H1 (cell line): ENCODE measurements around the gene ADRA2B. TPM values are rescaled to one million over a fixed set of nuclear protein-coding genes. Genes with fewer than 3 reads are reported as not detected.

ENCODE experiments used
- CTCF ChIA-PET: fragments of 300-600 bp; sonication (Branson Sonifier 250); formaldehyde crosslinking; loops from one replicate; lab custom pipeline; 2021; ENCODE audit not compliant: partially characterized antibody; lab: Charles Lee
- POLR2A ChIA-PET: fragments of 300-600 bp; sonication (Branson Sonifier 250); formaldehyde crosslinking; loops from one replicate; lab custom pipeline; 2021; ENCODE audit warnings: inconsistent platforms; ENCODE audit not compliant: partially characterized antibody; lab: Charles Lee
- DNase-seq, 2 experiments: peaks; one replicate each; pipeline versions ENCODE4 v3.0.0 to v3.0.0-alpha.2; 2010 to 2022; ENCODE audit warnings: low spot score in 2 of 2, low read depth in 1 of 2, mixed read lengths in 1 of 2
- FAIRE-seq: peaks from 2 replicates; lab custom pipeline; 2011; peaks lifted over from hg19 to GRCh38; lab: Jason Lieb, UNC
- H2AFZ ChIP-seq: 2 replicates; pipeline ENCODE4 v1.8.1; 2012; ENCODE audit warnings: low read length, inconsistent platforms
- H2AK5ac ChIP-seq: 2 replicates; pipeline ENCODE4 v1.6.1; 2013; ENCODE audit warnings: low read depth, low read length
- H2BK120ac ChIP-seq: replicated peaks from 2 replicates; pipeline ENCODE3; 2013; ENCODE audit warnings: low read depth, low read length, inconsistent platforms
- H2BK12ac ChIP-seq: 2 replicates; pipeline ENCODE4 v1.6.1; 2013; ENCODE audit warnings: low read depth, low read length
- H2BK15ac ChIP-seq: 2 replicates; pipeline ENCODE4 v1.6.1; 2013; ENCODE audit warnings: low read length
- H2BK20ac ChIP-seq: 2 replicates; pipeline ENCODE4 v1.6.1; 2013; ENCODE audit warnings: low read length
- H2BK5ac ChIP-seq: 2 replicates; pipeline ENCODE4 v1.6.1; 2013; ENCODE audit warnings: low read depth, low read length
- H3K14ac ChIP-seq: 2 replicates; pipeline ENCODE4 v1.6.1; 2013; ENCODE audit warnings: inconsistent platforms; ENCODE audit not compliant: insufficient read length
- H3K18ac ChIP-seq: 2 replicates; pipeline ENCODE4 v1.6.1; 2013; ENCODE audit warnings: low read length; ENCODE audit errors: extremely low read depth
- H3K23ac ChIP-seq: 2 replicates; pipeline ENCODE4 v1.6.1; 2013; ENCODE audit warnings: inconsistent platforms; ENCODE audit not compliant: insufficient read length
- H3K23me2 ChIP-seq: 2 replicates; pipeline ENCODE4 v1.6.1; 2013; ENCODE audit warnings: low read depth, low read length
- H3K27ac ChIP-seq: 2 replicates; pipeline ENCODE4 v1.6.1; 2011; ENCODE audit warnings: low read depth, low read length, inconsistent platforms
- H3K27me3 ChIP-seq, 4 experiments: replicated peaks in 1 of 4; 1 replicate in 1 of 4; 2 replicates in 3 of 4; pipeline versions ENCODE4 v1.6.1 to v1.8.1; 2011 to 2013; ENCODE audit warnings: low read length in 3 of 4, mild to moderate bottlenecking in 3 of 4, inconsistent platforms in 2 of 4, mixed read lengths in 2 of 4, moderate library complexity in 1 of 4; ENCODE audit not compliant: control insufficient read depth in 3 of 4, insufficient read depth in 3 of 4; ENCODE audit errors: extremely low read depth in 1 of 4
- H3K36me3 ChIP-seq, 4 experiments: 2 replicates each; pipeline versions ENCODE4 v1.6.1 to v1.8.1; 2011 to 2013; ENCODE audit warnings: mild to moderate bottlenecking in 4 of 4, low read length in 3 of 4, moderate library complexity in 2 of 4, control low read depth in 1 of 4, inconsistent platforms in 1 of 4; ENCODE audit not compliant: insufficient read depth in 4 of 4, control insufficient read depth in 2 of 4
- H3K4ac ChIP-seq: replicated peaks from 2 replicates; pipeline ENCODE3; 2013; ENCODE audit warnings: low read length, low read depth, mixed read lengths, inconsistent platforms; ENCODE audit not compliant: insufficient read length
- H3K4me1 ChIP-seq, 4 experiments: replicated peaks in 1 of 4; 1 replicate in 1 of 4; 2 replicates in 3 of 4; pipeline versions ENCODE4 v1.6.1 to v1.8.1; 2011 to 2013; ENCODE audit warnings: low read length in 3 of 4, inconsistent platforms in 2 of 4, mixed read lengths in 1 of 4; ENCODE audit not compliant: insufficient read depth in 4 of 4, control insufficient read depth in 3 of 4
- H3K4me2 ChIP-seq, 2 experiments: 2 replicates each; pipeline versions ENCODE4 v1.6.1 to v1.8.1; 2011 to 2013; ENCODE audit warnings: low read depth in 2 of 2, low read length in 2 of 2, control low read depth in 1 of 2, inconsistent platforms in 1 of 2, mild to moderate bottlenecking in 1 of 2; ENCODE audit not compliant: insufficient read depth in 1 of 2
- H3K4me3 ChIP-seq, 4 experiments: fragments of 200-600, 300-600 bp in 1 of 4; sonication (generic), shearing (Covaris generic), sonication (Bioruptor Twin) in 1 of 4; 2 replicates each; pipeline versions ENCODE4 v1.5.1 to v1.8.1; 2011 to 2016; ENCODE audit warnings: low read length in 4 of 4, low read depth in 3 of 4, control low read depth in 2 of 4, inconsistent platforms in 2 of 4, mild to moderate bottlenecking in 2 of 4, mixed read lengths in 1 of 4, moderate library complexity in 1 of 4; ENCODE audit not compliant: insufficient read depth in 2 of 4; ENCODE audit errors: extremely low read depth in 1 of 4
- H3K56ac ChIP-seq: replicated peaks from 2 replicates; pipeline ENCODE3; 2013; ENCODE audit warnings: low read depth, mild to moderate bottlenecking, mixed read lengths, low read length, inconsistent platforms; ENCODE audit not compliant: insufficient read length
- H3K79me1 ChIP-seq: 2 replicates; pipeline ENCODE4 v1.6.1; 2013; ENCODE audit warnings: low read depth, low read length, control low read depth
- H3K79me2 ChIP-seq, 2 experiments: 2 replicates each; pipeline versions ENCODE4 v1.6.1 to v1.8.1; 2012 to 2013; ENCODE audit warnings: low read length in 2 of 2, mild to moderate bottlenecking in 2 of 2, inconsistent platforms in 1 of 2; ENCODE audit not compliant: insufficient read depth in 2 of 2, control insufficient read depth in 1 of 2
- H3K9ac ChIP-seq, 4 experiments: replicated peaks in 1 of 4; 1 replicate in 1 of 4; 2 replicates in 3 of 4; pipeline versions ENCODE4 v1.6.1 to v1.8.1; 2011 to 2013; ENCODE audit warnings: low read depth in 3 of 4, low read length in 3 of 4, control low read depth in 2 of 4, mild to moderate bottlenecking in 2 of 4, moderate library complexity in 2 of 4, inconsistent platforms in 1 of 4; ENCODE audit errors: extremely low read depth in 1 of 4
- H3K9me3 ChIP-seq, 2 experiments: 2 replicates each; pipeline versions ENCODE4 v1.6.1 to v1.8.1; 2012 to 2013; ENCODE audit warnings: mild to moderate bottlenecking in 2 of 2, moderate library complexity in 2 of 2, control low read depth in 1 of 2, inconsistent platforms in 1 of 2, low read depth in 1 of 2, low read length in 1 of 2, mixed read lengths in 1 of 2; ENCODE audit not compliant: insufficient read depth in 2 of 2
- H4K20me1 ChIP-seq, 2 experiments: replicated peaks in 1 of 2; 2 replicates each; pipeline versions ENCODE3 to v1.8.1; 2011 to 2013; ENCODE audit warnings: inconsistent platforms in 2 of 2, low read length in 2 of 2, mild to moderate bottlenecking in 1 of 2; ENCODE audit not compliant: insufficient read depth in 2 of 2, control insufficient read depth in 1 of 2
- H4K5ac ChIP-seq: 2 replicates; pipeline ENCODE4 v1.6.1; 2013; ENCODE audit warnings: low read length, low read depth, mixed read lengths, inconsistent platforms; ENCODE audit not compliant: insufficient read length
- H4K8ac ChIP-seq: 2 replicates; pipeline ENCODE4 v1.8.0; 2013; ENCODE audit warnings: mild to moderate bottlenecking, moderate library complexity, low read length, inconsistent platforms; ENCODE audit not compliant: insufficient read depth; ENCODE audit errors: extremely low read depth
- H4K91ac ChIP-seq: replicated peaks from 2 replicates; pipeline ENCODE3; 2013; ENCODE audit warnings: low read length, mixed read lengths, inconsistent platforms; ENCODE audit not compliant: insufficient read length
- GABPA ChIP-seq: IDR thresholded peaks from 2 replicates; pipeline ENCODE4 v1.6.1; 2011; ENCODE audit warnings: mild to moderate bottlenecking, low read length, moderate library complexity, borderline replicate concordance; ENCODE audit not compliant: insufficient read depth
- KDM1A ChIP-seq: fragments of 200-600, 300-600 bp; sonication (generic); IDR thresholded peaks from 2 replicates; pipeline ENCODE4 v1.7.1; 2016; ENCODE audit warnings: mild to moderate bottlenecking, low read length, borderline replicate concordance
- KDM4A ChIP-seq: IDR thresholded peaks from one replicate; pipeline ENCODE4 v1.7.1; 2012; ENCODE audit warnings: low read depth, mild to moderate bottlenecking, moderate library complexity, low read length, inconsistent platforms; ENCODE audit not compliant: severe bottlenecking
- POLR2AphosphoS5 ChIP-seq: IDR thresholded peaks from 2 replicates; pipeline ENCODE4 v1.6.1; 2011; ENCODE audit warnings: low read depth, low read length
- RNF2 ChIP-seq: fragments of 200-900, 300-1000 bp; sonication (generic); IDR thresholded peaks from 2 replicates; pipeline ENCODE4 v1.7.1; 2016; ENCODE audit warnings: borderline replicate concordance, low read depth, mild to moderate bottlenecking, antibody characterized with exemption, low read length; ENCODE audit not compliant: poor library complexity, severe bottlenecking; ENCODE audit errors: missing control alignments
- SIX5 ChIP-seq: IDR thresholded peaks from 2 replicates; pipeline ENCODE4 v1.6.1; 2011; ENCODE audit warnings: mild to moderate bottlenecking, low read depth, low read length
- TCF12 ChIP-seq: IDR thresholded peaks from 2 replicates; pipeline ENCODE4 v1.6.1; 2011; ENCODE audit warnings: low read depth, mild to moderate bottlenecking, low read length
- YY1 ChIP-seq: IDR thresholded peaks from 2 replicates; pipeline ENCODE4 v1.6.1; 2011; ENCODE audit warnings: low read depth, mild to moderate bottlenecking, low read length
- WGBS, 2 experiments: shearing (Covaris generic) in 1 of 2; methylation state at CpG; one replicate each; pipeline versions ENCODE4 v1.1.6 to v1.1.7; 2013 to 2015; ENCODE audit warnings: low lambda C conversion rate in 2 of 2, mixed read lengths in 2 of 2, inconsistent platforms in 1 of 2, low coverage in 1 of 2, missing lambda C conversion rate in 1 of 2; ENCODE audit not compliant: insufficient replicate concordance in 2 of 2, insufficient coverage in 1 of 2, insufficient read length in 1 of 2; ENCODE audit errors: extremely low coverage in 1 of 2, missing lambda C conversion rate in 1 of 2; 5-methylcytosine and 5-hydroxymethylcytosine counted together
- polyA plus RNA-seq, 7 experiments: library from polyadenylated mRNA; depleted of rRNA in 3 of 7; stranded (reverse) in 5 of 7; unstranded in 2 of 7; fragments of >200 nt in 5 of 7; fragments of 200-250 nt in 2 of 7; gene quantifications; 1 replicate in 5 of 7; 2 replicates in 1 of 7; 4 replicates in 1 of 7; pipeline versions ENCODE4 v1.2.1 to v1.2.3, GENCODE V29; 2011 to 2013; ENCODE audit warnings: missing spikeins in 2 of 7, mixed read lengths in 2 of 7
- total RNA-seq: library from RNA; stranded (reverse); fragmentation: NEBNext Ultra II Directional; extraction: Animal tissue kit (Norgen Biotek cat#: 25700); gene quantifications from 2 replicates; pipeline ENCODE4 v1.2.1, GENCODE V29; 2021

The ADRA2B gene
- total and polyA plus RNA-seq, 2 of the 8 experiments (the other 6 are each of a cell fraction or from before 2014, with no cell fraction given), result 5.8 to 6.5 TPM

- CTCF ChIA-PET, result interaction anchor here (0.6 to 2.6 kb wide), 16 partner anchors 9 to 83 kb away, joined by 3 to 12 read pairs (median 5); partner anchors contain the start of gene ADRA2B
- no peak overlapping the region; the same call in 1 of the 2 replicates for H3K18ac ChIP-seq
- TF ChIP-seq RNF2 (no peak), GABPA (no peak), KDM1A (no peak), TCF12 (no peak), KDM4A (no peak), SIX5 (no peak), YY1 (no peak), POLR2AphosphoS5 (no peak)
- TF ChIP-seq, all 59 proteins: peak for 0
- Histone ChIP-seq H3K4me2 (no peak overlapping the region; a peak in 1 of 4 replicates), H3K27ac (no peak overlapping the region), H3K36me3 (no peaks in the 10 kb centered on the region), H3K4ac (no peak overlapping the region), H4K20me1 (no peaks in the 10 kb centered on the region), H2BK20ac (peak overlapping the region; percentile 48; the same call in 1 of the 2 replicates), H3K79me1 (no peaks in the 10 kb centered on the region), H2BK15ac (peak overlapping the region; percentile 92; the same call in 1 of the 2 replicates), H2AFZ (peak overlapping the region; percentile 49), H4K8ac (peak overlapping the region; percentile 32; the same call in 1 of the 2 replicates), H3K9ac (no peak overlapping the region), H3K79me2 (no peaks in the 10 kb centered on the region), H3K4me1 (peaks cover 3 to 24% (median 10%) of the 10 kb centered on the region in 4 experiments), H2BK12ac (peak overlapping the region; percentile 68; the same call in 1 of the 2 replicates), H3K56ac (no peak overlapping the region), H4K91ac (peak overlapping the region; percentile 50), H3K4me3 (no peak overlapping the region), H2AK5ac (no peak overlapping the region), H3K9me3 (no peaks in the 10 kb centered on the region), H3K23ac (no peak overlapping the region), H2BK5ac (peak overlapping the region; percentile 20; the same call in 1 of the 2 replicates), H3K14ac (no peak overlapping the region), H4K5ac (peak overlapping the region; percentile 30), H3K23me2 (no peaks in the 10 kb centered on the region), H2BK120ac (no peak overlapping the region), H3K27me3 (no peaks in the 10 kb centered on the region; a peak in 1 of 7 replicates)
- peak in 1 of 2 experiments; percentile 54 for DNase-seq
- FAIRE-seq, result no peak
- WGBS, 2 experiments, result 75% methylated on average over 16 of the region's 18 CpGs; no CpG with 5 or more reads in 1 of the 2 experiments
- POLR2A ChIA-PET, result interaction anchor here (1.3 to 1.7 kb wide), 2 partner anchors 10 to 17 kb away, joined by 3 to 11 read pairs; no protein-coding TSS in a partner anchor
These were observed 24.4 kb downstream of the ADRA2B start for GRCh38 chr2:96091711-96092572.
